Mesenchymal stem cell (in vitro differentiated cells and primary cell): ENCODE measurements around the gene CCL27.

Experiments used
- DNase-seq: peaks from one replicate; pipeline ENCODE4 v3.0.0-alpha.2; 2013
- H2AFZ ChIP-seq: one replicate; pipeline ENCODE4 v1.6.1; 2013; ENCODE audit warnings: low read depth, mild to moderate bottlenecking, control low read depth, inconsistent platforms, low read length, moderate library complexity
- H2AK5ac ChIP-seq: 2 replicates; pipeline ENCODE4 v1.6.1; 2013; ENCODE audit warnings: low read length, moderate library complexity, mild to moderate bottlenecking, inconsistent platforms; ENCODE audit not compliant: severe bottlenecking
- H2BK120ac ChIP-seq: one replicate; pipeline ENCODE4 v1.6.1; 2013; ENCODE audit warnings: low read depth, mild to moderate bottlenecking, inconsistent platforms, low read length, moderate library complexity
- H2BK12ac ChIP-seq, 2 experiments: one replicate each; pipeline ENCODE4 v1.6.1; 2013; ENCODE audit warnings: inconsistent platforms in 2 of 2, low read length in 2 of 2, mild to moderate bottlenecking in 2 of 2, moderate library complexity in 2 of 2, control low read depth in 1 of 2
- H2BK15ac ChIP-seq: one replicate; pipeline ENCODE4 v1.6.1; 2013; ENCODE audit warnings: mild to moderate bottlenecking, low read depth, inconsistent platforms; ENCODE audit not compliant: poor library complexity, severe bottlenecking
- H2BK5ac ChIP-seq: 2 replicates; pipeline ENCODE4 v1.6.1; 2013; ENCODE audit warnings: low read depth, mild to moderate bottlenecking, low read length, control low read depth, inconsistent platforms; ENCODE audit not compliant: poor library complexity, severe bottlenecking
- H3K14ac ChIP-seq, 2 experiments: one replicate each; pipeline ENCODE4 v1.6.1; 2013; ENCODE audit warnings: inconsistent platforms in 2 of 2, low read length in 2 of 2, control low read depth in 1 of 2, mild to moderate bottlenecking in 1 of 2, moderate library complexity in 1 of 2
- H3K18ac ChIP-seq, 2 experiments: one replicate each; pipeline ENCODE4 v1.6.1; 2013; ENCODE audit warnings: inconsistent platforms in 2 of 2, low read length in 2 of 2, control low read depth in 1 of 2, low read depth in 1 of 2, mild to moderate bottlenecking in 1 of 2
- H3K23ac ChIP-seq, 2 experiments: one replicate each; pipeline ENCODE4 v1.6.1; 2013; ENCODE audit warnings: inconsistent platforms in 2 of 2, low read length in 2 of 2, mild to moderate bottlenecking in 2 of 2, moderate library complexity in 2 of 2, control low read depth in 1 of 2
- H3K27ac ChIP-seq: 2 replicates; pipeline ENCODE4 v1.5.1; 2013; ENCODE audit warnings: mild to moderate bottlenecking, moderate library complexity, low read length, control low read depth, inconsistent platforms; ENCODE audit not compliant: poor library complexity, severe bottlenecking
- H3K27me3 ChIP-seq, 2 experiments: 2 replicates each; pipeline versions ENCODE4 v1.6.1 to v1.7.0; 2013; ENCODE audit warnings: low read length in 2 of 2, mild to moderate bottlenecking in 2 of 2, moderate library complexity in 2 of 2, control low read depth in 1 of 2, inconsistent platforms in 1 of 2; ENCODE audit not compliant: control insufficient read depth in 1 of 2, insufficient read depth in 1 of 2
- H3K36me3 ChIP-seq, 2 experiments: 2 replicates each; pipeline versions ENCODE4 v1.6.1 to v1.7.0; 2013; ENCODE audit warnings: low read length in 2 of 2, control low read depth in 1 of 2, inconsistent platforms in 1 of 2, low read depth in 1 of 2, mild to moderate bottlenecking in 1 of 2; ENCODE audit not compliant: insufficient read depth in 2 of 2, control insufficient read depth in 1 of 2
- H3K4ac ChIP-seq, 2 experiments: one replicate each; pipeline ENCODE4 v1.6.1; 2013; ENCODE audit warnings: inconsistent platforms in 2 of 2, low read length in 2 of 2, mild to moderate bottlenecking in 2 of 2, moderate library complexity in 2 of 2, control low read depth in 1 of 2, low read depth in 1 of 2
- H3K4me1 ChIP-seq: 2 replicates; pipeline ENCODE4 v1.6.1; 2013; ENCODE audit warnings: low read depth, low read length, control low read depth; ENCODE audit not compliant: control insufficient read depth, insufficient read depth
- H3K4me2 ChIP-seq: 2 replicates; pipeline ENCODE4 v1.6.1; 2013; ENCODE audit warnings: low read length, mild to moderate bottlenecking, inconsistent platforms; ENCODE audit not compliant: poor library complexity, severe bottlenecking
- H3K4me3 ChIP-seq, 2 experiments: 2 replicates each; pipeline versions ENCODE4 v1.5.1 to v1.7.0; 2013; ENCODE audit warnings: low read length in 2 of 2, mild to moderate bottlenecking in 2 of 2, control low read depth in 1 of 2, low read depth in 1 of 2; ENCODE audit not compliant: insufficient read depth in 1 of 2
- H3K79me1 ChIP-seq: replicated peaks from 2 replicates; pipeline ENCODE4 v1.6.1; 2013; ENCODE audit warnings: mild to moderate bottlenecking, control low read depth, low read length, inconsistent platforms; ENCODE audit not compliant: poor library complexity, severe bottlenecking
- H3K9ac ChIP-seq: 2 replicates; pipeline ENCODE4 v1.7.0; 2013; ENCODE audit warnings: mild to moderate bottlenecking, low read length, moderate library complexity
- H3K9me3 ChIP-seq: 2 replicates; pipeline ENCODE4 v1.7.0; 2013; ENCODE audit warnings: mild to moderate bottlenecking, low read length; ENCODE audit not compliant: control insufficient read depth
- H4K8ac ChIP-seq: one replicate; pipeline ENCODE4 v1.6.1; 2013; ENCODE audit warnings: inconsistent platforms, mild to moderate bottlenecking, low read length, moderate library complexity
- H4K91ac ChIP-seq: one replicate; pipeline ENCODE4 v1.6.1; 2013; ENCODE audit warnings: mild to moderate bottlenecking, low read length, inconsistent platforms
- WGBS: methylation state at CpG from one replicate; pipeline ENCODE4 v1.1.7; 2013; ENCODE audit warnings: mixed read lengths; 5-methylcytosine and 5-hydroxymethylcytosine counted together

Gene CCL27

DNA sequence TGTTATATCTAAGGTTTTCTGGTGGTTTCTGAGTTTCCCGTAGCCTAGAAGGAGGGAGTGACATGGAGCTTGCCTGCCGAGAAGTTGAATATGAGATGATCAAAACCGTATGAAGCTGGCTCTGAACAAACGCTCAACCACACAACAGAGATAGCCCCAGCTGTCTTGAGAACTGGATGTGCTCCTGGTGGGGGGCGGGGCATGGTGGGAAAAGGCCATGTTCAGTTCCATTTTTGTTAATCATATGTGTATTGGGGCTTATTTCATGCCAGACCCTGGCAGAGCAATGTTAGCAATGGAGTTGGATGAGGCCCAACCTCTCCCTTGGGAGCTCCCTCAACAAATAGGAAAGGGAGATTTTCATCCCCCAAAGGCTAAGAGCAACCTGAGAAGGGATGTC is 23.8 kb upstream of the CCL27 start:
- WGBS: 91% methylated on average over 5 of the region's 5 CpGs
- peak overlapping the region in 1 of 2 experiments; percentile 51 for H3K4me3 ChIP-seq
- no peak overlapping the region for H2BK5ac ChIP-seq
- H3K9ac ChIP-seq: peak overlapping the region; percentile 23
- H3K27me3 ChIP-seq: peaks cover 0 to 4% of the 10 kb centered on the region in 2 experiments
- peaks cover 0 to 1% of the 10 kb centered on the region in 2 experiments for H3K36me3 ChIP-seq
- no peak overlapping the region for H3K4ac ChIP-seq
- H4K91ac ChIP-seq: no peak overlapping the region
- no peak overlapping the region for H2AFZ ChIP-seq
- H2BK120ac ChIP-seq: no peak overlapping the region
- no peaks in the 10 kb centered on the region for H3K4me1 ChIP-seq
- H3K14ac ChIP-seq: no peak overlapping the region
- H2BK12ac ChIP-seq: no peak overlapping the region
- H3K27ac ChIP-seq: no peak overlapping the region
- no peak overlapping the region for H3K18ac ChIP-seq
- H4K8ac ChIP-seq: no peak overlapping the region
- no peaks in the 10 kb centered on the region for H3K9me3 ChIP-seq
- H3K4me2 ChIP-seq: no peak overlapping the region
- no peak for DNase-seq
- H3K79me1 ChIP-seq: no peaks in the 10 kb centered on the region
- H2AK5ac ChIP-seq: no peak overlapping the region
- no peak overlapping the region for H3K23ac ChIP-seq
- H2BK15ac ChIP-seq: no peak overlapping the region

DNA sequence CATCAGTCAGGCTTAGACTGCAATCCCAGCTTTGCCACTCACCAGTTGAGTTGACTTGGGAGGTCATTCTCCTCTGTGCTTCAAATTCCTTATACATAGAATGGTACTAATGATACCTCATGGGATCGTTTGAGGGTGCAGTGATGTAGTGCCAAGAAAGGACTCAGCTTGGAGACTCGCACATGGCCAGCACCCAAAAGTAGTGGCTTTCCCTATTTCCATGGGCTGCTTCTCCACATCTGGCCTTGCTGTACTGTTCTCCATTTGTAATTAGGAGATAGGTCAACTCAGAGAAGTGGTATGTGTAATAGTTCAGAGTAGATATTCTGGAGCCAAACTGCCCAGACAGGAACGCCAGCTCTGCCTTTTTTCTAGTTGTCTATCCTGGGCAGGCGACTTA is 23.1 kb upstream of the CCL27 start:
- Histone ChIP-seq H3K9ac (peak overlapping the region; percentile 23), H3K79me1 (no peaks in the 10 kb centered on the region), H2BK120ac (no peak overlapping the region), H3K4me2 (no peak overlapping the region), H2BK15ac (no peak overlapping the region), H3K9me3 (no peaks in the 10 kb centered on the region), H3K27me3 (peaks cover 0 to 4% of the 10 kb centered on the region in 2 experiments), H4K91ac (no peak overlapping the region), H3K4me3 (peak overlapping the region in 1 of 2 experiments; percentile 51), H4K8ac (no peak overlapping the region), H2BK12ac (no peak overlapping the region), H3K4me1 (no peaks in the 10 kb centered on the region), H2AK5ac (no peak overlapping the region), H2AFZ (no peak overlapping the region), H2BK5ac (no peak overlapping the region), H3K4ac (no peak overlapping the region), H3K14ac (no peak overlapping the region), H3K36me3 (peaks cover 0 to 6% of the 10 kb centered on the region in 2 experiments), H3K18ac (no peak overlapping the region), H3K23ac (no peak overlapping the region), H3K27ac (no peak overlapping the region)
- DNase-seq: no peak
- WGBS: 58% methylated on average over 4 of the region's 4 CpGs

DNA sequence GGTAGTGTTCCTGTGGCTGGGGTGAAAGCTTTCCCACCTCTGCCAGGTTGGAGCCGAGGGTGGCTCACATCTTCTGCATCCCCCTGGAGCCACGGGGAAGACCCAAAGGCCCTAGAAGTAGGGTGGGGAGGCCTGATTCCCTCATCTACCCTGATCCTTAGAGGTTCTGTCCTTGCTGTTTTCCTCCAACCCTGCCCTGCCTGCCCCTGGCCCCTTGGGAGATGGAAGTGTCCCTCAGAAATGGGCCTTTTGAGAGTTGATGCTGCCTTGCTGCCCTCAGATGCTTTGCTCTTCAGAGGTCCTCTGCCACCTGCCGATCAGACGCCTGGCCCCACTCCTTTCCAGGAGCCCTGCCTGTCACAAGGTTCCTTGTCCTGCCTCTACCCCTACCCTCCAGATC is 22.4 kb upstream of the CCL27 start:
- Histone ChIP-seq H3K27me3 (peaks cover 0 to 4% of the 10 kb centered on the region in 2 experiments), H3K4ac (no peak overlapping the region), H3K18ac (no peak overlapping the region), H4K8ac (no peak overlapping the region), H3K9me3 (no peaks in the 10 kb centered on the region), H3K4me3 (no peak overlapping the region), H3K14ac (no peak overlapping the region), H2AK5ac (no peak overlapping the region), H3K4me1 (no peaks in the 10 kb centered on the region), H3K36me3 (peaks cover 0 to 6% of the 10 kb centered on the region in 2 experiments), H2BK12ac (no peak overlapping the region), H3K9ac (no peak overlapping the region), H3K79me1 (no peaks in the 10 kb centered on the region), H3K4me2 (no peak overlapping the region), H2BK120ac (no peak overlapping the region), H2BK15ac (no peak overlapping the region), H3K23ac (no peak overlapping the region), H4K91ac (no peak overlapping the region), H3K27ac (no peak overlapping the region), H2AFZ (no peak overlapping the region), H2BK5ac (no peak overlapping the region)
- no peak for DNase-seq
- WGBS: 94% methylated on average over 3 of the region's 4 CpGs

DNA sequence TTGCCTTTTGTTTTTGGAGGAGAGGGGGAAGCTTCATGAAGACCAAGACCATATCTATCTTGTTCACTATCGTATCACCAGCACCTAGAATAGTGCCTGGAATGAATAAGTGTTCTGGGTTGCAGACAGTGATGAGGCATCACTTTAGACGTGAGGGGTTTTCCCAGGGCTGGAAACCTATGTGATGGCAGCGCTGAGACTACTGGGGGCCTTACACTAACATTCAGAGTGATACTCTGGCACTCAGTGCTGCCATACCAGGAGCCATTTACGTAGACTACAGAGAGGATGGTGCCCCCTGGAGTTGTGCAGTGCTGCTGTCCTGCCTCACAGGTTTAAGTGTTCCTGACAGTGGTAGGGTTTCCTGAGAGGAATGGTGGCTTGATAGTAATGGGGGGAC is 21.7 kb upstream of the CCL27 start:
- Histone ChIP-seq H4K8ac (no peak overlapping the region), H3K23ac (no peak overlapping the region), H2AFZ (no peak overlapping the region), H3K4me2 (no peak overlapping the region), H3K18ac (no peak overlapping the region), H3K4me3 (no peak overlapping the region), H3K36me3 (peaks cover 0 to 6% of the 10 kb centered on the region in 2 experiments), H3K27ac (no peak overlapping the region), H2BK12ac (no peak overlapping the region), H2BK120ac (no peak overlapping the region), H3K9ac (no peak overlapping the region), H2BK5ac (no peak overlapping the region), H2AK5ac (no peak overlapping the region), H3K79me1 (no peaks in the 10 kb centered on the region), H3K27me3 (no peaks in the 10 kb centered on the region), H3K4ac (no peak overlapping the region), H3K4me1 (no peaks in the 10 kb centered on the region), H4K91ac (no peak overlapping the region), H2BK15ac (no peak overlapping the region), H3K14ac (no peak overlapping the region), H3K9me3 (no peaks in the 10 kb centered on the region)
- no peak for DNase-seq
- 92% methylated on average over 4 of the region's 4 CpGs for WGBS
